ENCODE data around the gene APCDD1L.
"Not testable (repeated sequence)": the region's sequence is repeated elsewhere in the genome, so short reads cannot be mapped to it uniquely, and the experiment has no call there.

APCDD1L gene

DNA sequence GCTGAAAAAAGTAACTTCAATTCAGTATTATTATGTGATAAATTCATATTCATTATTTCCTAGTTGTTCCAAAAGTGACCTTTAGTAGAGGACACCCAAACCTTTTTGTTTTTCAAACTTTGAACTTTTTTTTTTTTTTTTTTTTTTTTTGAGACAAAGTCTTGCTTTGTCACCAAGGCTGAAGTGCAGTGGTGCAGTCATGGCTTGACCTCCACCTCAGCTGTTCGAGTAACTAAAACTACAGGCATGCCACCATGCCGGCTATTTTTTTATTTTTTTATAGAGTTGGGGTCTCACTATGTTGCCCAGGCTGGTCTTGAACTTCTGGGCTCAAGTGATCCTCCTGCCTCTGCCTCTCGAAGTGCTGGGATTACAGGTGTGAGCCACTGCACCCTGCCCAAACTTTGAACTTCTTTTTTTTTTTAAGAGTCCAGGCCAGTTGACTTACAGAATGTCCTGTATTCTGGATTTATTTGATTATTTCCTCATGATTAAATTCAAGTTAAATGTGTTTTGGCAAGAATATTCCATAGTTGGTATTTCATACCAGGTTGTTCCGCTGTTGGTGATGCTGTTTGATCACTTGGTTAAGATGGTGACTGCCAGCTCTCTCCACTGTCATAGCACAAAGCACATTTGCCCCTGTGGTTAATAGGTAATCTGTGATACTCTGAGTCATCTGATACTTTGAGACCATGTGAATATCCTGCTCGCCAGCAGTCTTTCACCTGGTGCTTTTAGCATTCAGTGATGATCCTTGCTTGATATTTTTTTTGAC lies 78.1 kb downstream of the APCDD1L start:
- no peak for DNase-seq

DNA sequence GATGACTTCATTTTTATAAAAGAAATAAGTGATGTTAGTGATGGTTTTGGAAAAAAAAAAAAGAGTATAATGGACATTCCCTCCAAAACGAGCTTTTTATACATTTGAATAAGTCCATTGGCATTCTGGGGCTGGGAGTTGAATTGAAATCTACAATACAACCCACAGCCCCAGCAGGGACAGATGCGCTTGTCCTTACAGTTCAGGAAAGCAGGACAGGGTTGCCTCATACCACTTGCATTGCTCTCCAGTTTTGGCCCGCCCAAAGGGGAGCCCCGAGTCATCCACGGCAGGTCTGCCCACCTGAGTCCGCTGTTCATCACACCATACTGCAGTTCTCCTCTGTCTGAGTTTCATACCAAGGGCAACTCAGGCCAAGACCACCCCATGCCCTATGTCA lies 80.0 kb downstream of the APCDD1L start:
- DNase-seq = no peak

- no peak for DNase-seq
Observed at GRCh38 chr20:58434326-58434725, 80.9 kb downstream of the APCDD1L start.

- DNase-seq = no peak
Observed at GRCh38 chr20:58433759-58434158, 81.4 kb downstream of the APCDD1L start.

- no peak for DNase-seq
Observed at GRCh38 chr20:58433029-58433647, 82.1 kb downstream of the APCDD1L start.

DNA sequence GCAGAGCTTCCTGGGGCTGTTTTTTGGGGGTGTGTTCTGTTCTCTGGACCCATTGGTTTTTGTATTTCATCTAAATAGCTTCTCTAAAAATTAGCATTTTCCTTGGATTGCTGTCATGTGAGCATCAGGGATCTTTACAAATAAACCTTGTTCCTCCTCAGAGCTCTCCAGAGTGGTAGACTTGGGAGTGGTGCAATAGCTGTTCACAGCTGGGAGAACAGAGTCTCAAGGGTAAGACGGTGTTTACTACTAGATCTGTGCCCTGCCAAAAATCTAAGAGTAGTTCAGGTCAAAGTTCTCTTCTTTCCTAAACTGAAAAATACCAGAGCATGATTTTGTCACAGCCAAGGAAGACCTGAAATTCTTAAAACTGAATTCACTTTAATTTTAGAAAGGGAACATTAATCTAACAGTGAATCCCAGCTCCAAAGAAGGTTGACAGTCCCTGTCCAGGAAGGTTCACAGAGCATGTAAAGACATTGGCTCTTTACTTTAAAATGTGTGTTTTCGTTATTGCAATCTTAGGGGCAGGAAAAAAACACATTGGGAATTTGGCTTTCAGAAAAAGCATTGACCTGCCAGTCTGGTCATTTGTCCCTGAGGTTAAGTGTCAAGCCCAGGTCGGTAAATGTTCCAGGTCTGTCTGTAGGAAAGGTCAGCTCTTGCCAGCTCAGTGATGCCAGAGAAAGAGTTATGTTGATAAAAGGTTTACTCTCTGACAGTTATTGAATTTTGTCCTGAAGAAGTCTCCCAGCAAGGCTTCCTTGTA lies 82.8 kb downstream of the APCDD1L start:
- DNase-seq = no peak

GRCh38 chr20:58431134-58431533 lies 84.1 kb downstream of the APCDD1L start:
- DNase-seq = no peak

- no peak for DNase-seq
Observed at GRCh38 chr20:58429303-58429702, 85.9 kb downstream of the APCDD1L start.

DNA sequence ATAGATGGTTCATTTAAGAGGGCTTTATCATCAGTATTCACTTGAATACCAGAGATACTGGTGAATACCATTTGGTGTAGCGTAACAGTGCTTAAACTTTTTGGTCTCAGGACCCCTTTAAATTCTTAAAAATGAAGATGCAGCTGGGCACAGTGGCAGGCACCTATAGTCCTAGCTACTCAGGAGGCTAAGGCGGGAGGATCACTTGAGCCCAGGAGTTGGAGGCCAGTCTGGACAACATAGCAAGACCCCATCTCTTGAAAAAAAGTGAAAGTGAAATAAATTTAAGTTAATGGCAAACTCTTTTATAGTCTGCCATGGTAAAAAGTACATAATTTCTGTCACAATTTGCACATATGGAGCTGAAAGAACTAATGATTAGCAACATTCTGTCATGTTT lies 86.8 kb downstream of the APCDD1L start:
- DNase-seq = no peak

GRCh38 chr20:58427571-58427970 lies 87.6 kb downstream of the APCDD1L start:
- DNase-seq = not testable (repeated sequence)

DNA sequence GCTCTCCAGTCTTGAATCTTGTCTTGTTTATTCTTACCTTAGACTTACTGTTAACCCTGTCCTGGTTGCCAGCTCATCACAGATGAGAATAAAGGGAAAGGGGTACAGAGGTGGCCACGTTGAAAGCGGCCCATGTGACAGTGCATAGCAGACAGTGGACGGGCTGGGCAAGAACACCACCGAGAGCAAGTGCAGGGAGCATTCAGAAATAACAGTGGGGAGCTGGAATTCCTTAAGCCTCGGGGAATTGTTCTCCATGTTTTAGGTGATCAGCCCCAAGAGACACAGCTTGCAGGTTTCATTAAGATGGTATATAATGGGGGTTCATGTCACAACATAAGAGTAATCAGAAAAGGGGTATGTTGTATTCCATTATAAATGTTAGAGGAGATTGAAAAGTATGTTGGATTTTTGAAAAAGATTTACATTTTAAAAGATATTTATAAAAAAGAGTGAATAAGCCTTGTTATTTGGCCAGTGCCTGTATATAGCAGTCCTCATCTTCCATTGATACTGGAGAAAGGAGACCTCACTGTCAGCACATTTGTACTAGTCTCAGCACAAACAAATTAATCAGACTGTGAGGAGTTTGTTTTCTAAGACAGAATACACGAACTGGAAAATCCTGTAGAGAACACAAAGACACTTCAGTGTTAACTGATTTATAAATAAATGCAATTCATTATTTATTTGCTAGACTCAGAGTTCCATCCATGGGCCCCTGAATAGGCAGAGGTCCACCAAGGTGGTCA lies 90.8 kb downstream of the APCDD1L start:
- DNase-seq = no peak

DNA sequence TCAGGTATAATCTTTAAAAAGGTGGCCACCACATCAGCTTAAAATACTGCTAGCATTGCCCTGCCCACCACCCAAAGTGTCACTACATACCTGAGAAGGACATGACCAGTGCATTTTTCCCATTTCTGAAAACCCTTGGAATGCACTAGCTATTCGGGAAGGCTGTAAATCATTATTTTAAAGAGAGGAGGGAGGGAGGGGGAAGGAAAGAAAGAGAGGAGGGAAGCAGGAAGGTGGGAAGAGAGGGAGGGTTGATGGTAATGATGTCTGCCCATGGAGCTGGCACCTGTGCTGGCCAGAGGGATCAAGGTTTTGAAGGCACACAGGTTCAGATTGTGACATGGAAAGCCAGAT lies 93.7 kb downstream of the APCDD1L start:
- DNase-seq = no peak

DNA sequence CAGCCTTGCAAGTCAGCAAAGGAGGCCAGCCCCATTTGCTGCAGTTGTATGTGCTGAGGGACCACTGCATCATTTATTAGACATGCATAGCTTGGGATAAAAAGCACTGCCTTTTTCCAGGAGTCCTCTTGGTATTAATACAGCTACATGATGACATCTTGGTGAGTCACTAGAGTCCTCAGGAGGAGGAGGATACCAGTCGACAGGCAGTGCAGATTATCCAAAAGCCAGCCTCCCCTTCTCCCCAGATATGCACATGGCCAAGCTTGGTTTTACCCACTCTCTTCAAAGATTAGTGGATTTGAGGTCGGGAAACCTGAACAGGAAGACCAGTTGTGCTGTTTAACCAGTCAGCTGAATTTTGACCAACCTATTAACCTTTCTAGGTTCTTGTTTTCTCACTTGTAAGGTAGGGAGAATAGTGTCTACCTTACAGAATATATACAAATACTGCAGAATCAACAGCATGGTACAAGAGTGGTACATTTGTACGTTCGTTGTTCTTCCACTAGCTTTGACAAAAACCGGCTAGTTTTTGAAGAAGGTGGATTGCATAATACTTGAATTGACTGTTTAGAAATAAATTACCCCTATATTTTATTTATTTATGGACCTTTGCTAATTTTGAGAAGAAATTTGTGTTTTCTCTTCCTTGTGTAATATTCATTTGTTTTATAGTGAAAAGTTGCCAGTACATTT lies 94.3 kb downstream of the APCDD1L start:
- no peak for DNase-seq

GRCh38 chr20:58418949-58419748 lies 96.0 kb downstream of the APCDD1L start:
- no peak for DNase-seq

GRCh38 chr20:58417438-58417837 lies 97.8 kb downstream of the APCDD1L start:
- no peak for DNase-seq

DNA sequence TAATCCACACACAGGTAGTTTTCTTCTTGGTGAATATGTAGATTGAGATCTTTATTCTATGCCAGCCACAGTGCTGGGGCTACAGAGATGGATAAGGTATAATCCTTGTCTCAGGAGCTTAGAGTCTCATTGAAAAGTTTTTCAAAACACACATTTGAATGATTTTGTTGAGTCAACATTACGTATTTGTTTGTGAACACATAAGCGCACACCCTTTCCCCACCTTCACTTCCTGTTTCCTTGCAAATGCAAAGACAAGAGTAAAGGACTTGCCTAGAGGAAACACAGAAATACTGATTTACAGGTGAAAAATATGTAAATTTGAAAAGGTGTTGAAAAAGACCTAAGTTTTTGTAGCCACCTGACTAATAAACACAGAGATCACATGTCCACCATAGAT lies 98.4 kb downstream of the APCDD1L start:
- DNase-seq = no peak

GRCh38 chr20:58416057-58416456 lies 99.1 kb downstream of the APCDD1L start:
- no peak for DNase-seq

DNA sequence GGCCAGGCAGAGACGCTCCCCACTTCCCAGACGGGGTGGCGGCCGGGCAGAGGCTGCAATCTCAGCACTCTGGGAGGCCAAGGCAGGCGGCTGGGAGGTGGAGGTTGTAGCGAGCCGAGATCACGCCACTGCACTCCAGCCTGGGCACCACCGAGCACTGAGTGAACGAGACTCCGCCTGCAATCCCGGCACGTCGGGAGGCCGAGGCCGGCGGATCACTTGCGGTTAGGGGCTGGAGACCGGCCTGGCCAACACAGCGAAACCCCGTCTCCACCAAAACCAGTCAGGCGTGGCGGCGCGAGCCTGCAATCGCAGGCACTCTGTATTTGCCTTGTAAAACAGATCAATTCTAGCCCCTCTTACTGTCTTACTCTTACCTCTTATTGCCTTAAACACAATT lies 100.4 kb downstream of the APCDD1L start:
- not testable (repeated sequence) for DNase-seq

DNA sequence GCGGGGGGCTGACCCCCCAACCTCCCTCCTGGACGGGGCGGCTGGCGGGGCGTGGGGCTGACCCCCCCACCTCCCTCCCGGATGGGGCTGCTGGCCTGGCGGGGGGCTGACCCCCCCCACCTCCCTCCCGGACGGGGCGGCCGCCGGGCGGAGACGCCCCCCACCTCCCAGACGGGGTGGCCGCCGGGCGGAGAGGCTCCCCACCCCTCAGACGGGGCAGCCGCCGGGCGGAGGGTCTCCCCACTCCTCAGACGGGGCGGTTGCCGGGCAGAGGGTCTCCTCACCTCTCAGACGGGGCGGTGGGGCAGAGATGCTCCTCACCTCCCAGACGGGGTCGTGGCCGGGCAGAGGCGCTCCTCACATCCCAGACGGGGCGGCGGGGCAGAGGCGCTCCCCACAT lies 101.0 kb downstream of the APCDD1L start:
- DNase-seq = not testable (repeated sequence)
